ENCODE results near the gene EDN3.

EDN3 gene

DNA sequence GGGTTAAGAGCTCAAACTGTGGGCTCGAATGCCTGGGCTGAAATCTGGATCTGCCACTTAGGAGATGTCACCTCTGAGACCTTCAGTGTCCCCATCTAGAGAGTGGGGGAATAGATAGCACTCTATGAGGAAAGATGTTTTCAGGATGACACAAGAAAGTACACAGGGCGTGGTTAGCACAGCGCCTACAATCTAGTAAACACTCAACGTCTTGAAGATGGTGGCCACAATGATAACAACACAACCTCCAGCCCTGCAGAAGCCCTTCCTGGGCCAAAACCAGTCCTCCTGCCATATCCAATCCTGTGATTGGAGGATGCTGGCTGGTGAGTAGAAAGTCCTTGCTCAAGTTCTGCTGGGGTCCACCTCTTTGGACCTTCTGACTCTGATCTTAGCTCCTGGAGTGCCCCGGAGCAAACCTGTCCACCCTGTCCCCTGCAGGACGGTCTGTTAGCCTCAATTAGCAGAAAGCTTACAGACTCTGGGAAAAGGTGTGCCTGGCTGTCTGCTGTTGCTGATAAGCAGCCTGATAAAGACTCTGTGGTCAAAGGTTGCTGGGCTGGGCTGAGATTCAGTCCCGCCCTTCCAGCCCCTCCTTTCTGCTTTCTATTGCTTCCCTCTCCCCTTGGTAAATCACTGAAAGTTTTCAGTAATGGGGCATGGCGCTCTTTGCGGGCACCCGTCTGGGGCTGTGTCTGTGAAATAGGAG lies 8.2 kb downstream of the EDN3 start:
- no peak for DNase-seq

DNA sequence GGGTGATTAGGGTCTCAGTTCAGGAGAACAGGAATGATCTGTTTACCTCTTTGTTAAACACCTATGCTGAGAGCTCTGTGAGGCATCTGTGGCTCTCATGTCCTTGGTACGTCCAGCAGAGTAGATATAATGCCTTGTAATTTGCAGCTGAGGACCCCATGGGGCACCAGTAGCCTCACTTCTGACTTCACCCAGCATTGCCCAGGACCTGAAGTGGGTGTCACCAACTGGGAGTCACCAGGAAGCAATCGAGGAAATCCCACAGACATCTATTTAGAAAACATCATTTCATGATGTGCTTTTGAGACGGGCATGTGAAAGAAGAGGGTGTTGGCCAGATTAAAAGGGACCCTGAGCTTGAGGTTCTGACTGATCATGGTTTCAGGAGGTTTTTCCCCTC lies 8.8 kb downstream of the EDN3 start:
- no peak for DNase-seq

DNA sequence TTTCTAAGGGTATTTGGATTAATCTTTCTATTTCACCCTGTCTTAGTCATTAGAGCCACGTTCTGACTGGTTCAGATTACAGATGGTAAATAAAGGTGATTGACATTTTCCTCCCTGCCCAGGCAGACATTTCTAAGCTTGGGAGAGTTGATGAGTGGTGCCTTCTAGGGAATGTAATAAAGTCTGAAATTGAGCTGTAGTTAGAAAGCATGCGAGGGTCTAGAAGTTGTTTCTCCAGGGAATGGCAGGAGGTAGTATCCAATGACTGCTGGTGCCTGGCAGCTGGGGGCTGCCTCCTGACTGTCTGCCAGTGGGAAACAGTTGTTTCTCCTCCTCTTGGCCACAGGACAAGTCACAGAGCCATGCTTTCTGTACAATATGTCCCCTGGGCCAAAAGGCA lies 14.6 kb downstream of the EDN3 start:
- no peak for DNase-seq

DNA sequence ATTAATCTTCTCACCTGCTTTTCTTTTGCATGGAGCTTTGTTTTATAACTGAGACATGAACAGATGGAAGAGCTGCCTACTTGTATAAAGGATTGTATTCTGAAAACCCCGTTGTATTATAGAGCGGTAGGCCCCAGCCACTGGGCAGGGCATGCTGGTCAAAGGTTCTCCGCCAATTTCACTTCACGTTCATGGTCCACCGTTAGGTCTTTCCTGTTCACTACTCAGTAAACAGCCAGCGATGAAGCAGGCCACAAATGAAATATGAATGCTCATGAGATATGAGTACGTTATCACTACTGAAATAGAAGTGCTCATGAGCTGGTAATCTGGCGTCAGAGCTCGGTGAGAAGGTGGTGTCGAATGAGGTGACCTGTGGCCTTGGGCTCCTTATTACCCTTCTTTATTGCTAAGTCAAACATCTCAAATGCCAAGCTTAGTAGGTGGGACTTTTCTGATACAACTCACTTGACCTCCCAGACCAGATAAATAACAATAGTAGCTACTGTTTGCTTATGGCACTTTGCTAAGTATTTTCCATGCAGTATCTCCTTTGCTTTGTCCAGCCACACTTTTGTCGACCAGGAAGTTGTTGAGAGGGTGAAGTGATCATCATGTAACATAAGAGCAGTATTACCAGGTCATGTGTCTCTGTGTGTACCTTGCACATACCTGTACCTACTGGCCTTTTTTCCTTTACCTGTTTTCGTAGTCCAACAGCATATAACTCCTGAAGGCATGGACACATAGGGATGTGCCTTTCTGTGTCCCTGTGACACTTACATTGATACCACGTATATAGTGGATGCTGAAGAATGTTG lies 16.7 kb downstream of the EDN3 start:
- no peak for DNase-seq

DNA sequence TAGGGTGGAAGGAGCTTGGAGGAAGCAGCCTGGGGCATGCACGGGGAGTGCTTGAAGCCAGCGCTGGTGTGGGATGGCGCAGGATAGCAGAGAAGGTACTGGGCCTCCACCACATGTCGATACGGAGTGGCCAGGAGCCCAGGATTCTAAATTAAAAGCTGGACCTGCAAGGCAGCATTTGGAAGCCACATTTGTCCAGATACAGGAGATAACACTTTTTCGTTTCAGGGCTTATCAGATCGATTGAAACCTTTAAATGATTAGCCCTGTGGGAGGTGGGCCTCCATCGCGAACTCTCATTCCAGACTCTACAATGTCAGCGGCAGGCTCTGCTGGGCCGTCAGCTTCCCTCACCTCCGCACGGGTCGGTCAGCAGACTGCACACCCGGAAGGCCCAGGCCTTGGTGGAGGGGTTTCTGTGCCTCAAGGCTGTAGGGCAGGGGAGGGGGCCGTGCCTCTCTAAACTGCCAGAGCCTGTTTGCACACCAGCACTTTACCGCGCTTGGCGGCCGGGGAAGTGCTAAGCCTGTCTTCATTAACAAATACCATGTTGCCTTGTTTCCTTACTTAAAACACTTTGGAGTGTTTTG lies 17.9 kb downstream of the EDN3 start:
- no peak for DNase-seq

DNA sequence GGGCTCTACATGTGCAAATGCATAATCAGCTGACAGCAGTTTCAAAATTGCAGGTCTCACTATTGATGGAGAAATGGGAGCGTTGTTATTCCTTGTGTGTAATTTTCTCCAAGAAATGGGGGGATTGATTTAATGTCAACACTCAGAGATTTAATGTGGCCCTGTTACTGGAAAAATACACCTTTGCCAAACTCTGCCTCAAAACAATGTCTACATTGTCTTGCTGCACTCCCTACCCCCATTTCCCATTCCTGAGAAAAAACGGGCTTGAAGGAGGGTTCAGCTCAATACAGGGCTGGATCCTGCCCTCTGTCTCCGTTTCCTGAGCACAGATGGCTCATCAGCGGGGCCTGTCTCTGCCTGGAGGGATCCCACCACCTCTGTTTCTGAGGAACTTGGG lies 18.4 kb downstream of the EDN3 start:
- no peak for DNase-seq

DNA sequence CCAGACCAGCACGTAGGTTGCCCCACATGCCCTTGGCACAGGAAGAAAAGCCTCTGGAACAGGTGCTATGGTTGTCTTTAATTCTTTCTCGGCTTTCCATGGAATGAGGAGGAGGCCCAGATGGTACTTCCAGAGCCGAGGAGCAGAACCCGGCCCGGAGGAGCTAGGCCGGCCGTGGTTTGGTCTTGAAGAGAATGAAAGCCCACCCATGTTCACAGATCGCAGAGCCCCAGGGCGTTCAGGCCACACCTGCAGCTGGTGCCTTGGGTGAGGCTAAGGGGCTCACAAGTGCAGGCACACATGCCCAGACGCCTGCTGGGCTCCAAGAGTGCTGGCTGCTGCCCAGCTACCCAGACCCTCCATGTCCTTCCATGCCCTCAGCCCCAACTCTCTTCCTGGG lies 20.0 kb downstream of the EDN3 start:
- no peak for DNase-seq

DNA sequence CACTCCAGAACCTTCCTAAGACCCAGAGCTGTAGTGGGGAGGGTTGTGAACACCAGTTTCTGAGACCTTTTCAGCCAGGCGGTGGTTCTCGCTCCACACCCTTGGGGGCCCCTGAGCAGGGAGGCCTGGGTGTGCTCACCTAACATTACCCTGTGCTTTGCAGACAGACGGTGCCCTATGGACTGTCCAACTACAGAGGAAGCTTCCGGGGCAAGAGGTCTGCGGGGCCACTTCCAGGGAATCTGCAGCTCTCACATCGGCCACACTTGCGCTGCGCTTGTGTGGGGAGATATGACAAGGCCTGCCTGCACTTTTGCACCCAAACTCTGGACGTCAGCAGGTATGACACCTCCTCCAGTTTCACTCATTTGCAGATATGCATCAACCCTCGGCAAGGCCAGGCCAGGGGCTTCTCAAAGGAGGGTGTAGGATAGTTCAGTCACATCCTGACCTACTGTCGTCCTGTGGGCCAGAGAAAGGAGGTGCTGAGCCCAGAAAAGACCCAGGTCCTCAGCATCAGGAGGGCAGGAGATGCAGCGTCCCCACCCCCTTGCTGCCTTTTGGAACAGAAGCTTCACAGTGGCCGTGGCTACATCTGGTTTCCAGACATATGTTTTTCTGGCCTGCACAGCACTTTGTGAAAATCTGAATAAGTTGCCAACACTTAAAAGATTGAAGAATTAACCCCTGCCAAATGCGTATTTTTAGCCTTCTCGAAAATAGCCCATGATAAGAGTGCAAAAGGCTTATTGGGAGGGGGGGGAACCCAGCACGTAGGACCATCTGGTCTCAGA lies 20.6 kb downstream of the EDN3 start:
- no peak for DNase-seq

DNA sequence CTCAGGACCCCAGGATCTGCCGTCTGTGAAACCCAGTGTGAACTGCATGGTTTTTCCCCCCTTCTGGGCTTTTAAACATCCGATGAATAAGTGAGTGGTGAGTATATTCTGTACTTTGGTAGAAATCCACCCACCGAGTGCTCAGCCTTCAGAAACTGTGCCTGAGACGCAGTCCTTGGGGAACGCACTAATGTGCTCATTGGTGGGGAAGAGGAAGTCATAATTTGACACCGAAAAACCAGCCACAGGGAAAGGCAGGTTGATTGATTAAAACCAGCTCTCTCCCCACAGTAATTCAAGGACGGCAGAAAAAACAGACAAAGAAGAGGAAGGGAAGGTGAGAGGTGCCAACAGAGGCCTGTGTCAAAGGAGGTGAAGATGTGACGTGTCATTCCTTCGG lies 21.7 kb downstream of the EDN3 start:
- DNase-seq = no peak

DNA sequence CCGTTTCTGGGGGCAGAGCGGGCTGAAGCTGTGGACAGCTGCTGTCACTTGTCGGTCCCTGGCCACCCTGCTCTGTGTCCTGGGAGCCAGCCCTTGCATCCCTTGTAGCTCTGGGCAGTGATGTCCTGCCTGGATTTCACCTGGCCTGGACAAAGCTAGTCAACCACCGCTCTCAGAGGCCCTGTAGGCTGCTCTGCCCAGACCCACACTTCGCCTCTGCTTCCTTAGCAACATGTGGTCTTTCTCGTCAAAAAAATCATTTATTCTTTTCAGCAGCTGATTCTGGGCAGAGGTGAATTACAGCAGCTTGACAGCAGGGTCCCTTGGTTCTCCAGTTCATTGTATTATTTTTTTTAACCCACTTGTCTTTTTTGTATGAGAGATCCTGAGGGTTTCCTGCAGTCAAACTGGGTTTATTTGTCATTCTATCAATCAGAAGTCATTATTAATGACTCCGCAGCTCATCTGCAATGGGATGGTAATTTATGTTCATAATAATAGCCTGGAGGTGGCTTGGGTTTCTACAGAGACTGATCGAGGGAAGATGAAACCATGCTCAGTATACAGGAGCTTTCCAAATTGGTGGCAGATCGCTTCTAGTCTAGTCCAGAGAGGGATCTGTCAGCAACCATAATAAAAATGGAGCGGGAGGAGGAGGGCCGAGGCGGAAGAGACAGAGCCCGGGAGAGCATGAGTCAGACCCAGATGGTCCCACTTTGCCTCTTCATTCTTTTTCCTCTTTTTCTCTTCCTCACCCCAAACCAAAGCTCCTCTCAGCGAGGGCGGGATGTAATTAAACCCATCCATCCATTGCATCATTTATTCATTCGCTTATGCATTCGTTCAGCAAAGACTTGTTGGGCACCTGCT lies 22.4 kb downstream of the EDN3 start:
- no peak for DNase-seq

DNA sequence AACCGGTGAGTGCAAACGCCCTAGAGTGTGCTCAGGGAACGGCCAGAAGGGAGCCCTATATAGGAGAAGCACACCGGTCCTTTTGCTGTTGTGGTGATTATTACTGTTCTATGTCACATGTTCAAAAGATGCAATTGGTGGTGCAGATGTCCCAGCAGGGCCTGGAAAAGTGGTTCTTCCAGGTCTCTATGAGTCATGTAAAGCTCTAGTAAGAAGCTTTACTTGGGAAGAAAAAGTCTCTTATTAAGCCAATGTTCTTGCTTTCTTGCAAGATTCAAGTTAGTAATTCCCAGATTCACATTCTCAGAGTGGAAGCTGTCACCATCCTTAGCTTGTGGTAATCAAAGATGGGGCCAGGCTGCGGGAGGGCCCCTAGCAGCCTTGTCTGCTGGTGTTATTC lies 23.3 kb downstream of the EDN3 start:
- no peak for DNase-seq

DNA sequence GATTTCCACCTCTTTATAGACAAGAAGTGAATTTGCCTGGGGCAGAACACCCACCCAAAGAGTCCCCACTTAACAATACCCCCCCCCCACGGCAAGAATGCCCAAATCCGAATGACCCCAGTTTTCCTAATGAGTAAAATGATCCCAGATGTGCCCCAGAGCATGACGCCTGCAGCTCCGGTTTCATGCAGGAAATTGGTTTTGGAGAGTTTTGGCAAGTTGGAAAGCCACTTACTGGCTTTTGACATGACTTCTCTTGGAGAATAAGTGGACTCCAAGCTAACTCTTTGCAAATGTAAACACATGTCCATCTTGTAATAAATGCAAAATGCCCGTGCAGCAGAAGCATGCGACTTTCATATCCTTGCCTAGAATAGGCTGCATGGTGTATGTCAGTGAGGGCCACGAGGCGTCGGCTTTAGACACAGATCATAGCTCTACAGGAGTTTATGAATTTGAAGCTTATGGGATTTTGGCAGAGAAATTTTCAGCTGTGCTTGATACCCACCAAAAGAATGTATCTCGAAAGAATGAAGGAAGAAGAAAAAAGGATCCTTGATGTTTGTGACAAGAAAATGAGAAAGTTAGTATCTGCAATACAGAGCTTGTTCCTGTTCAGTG lies 24.2 kb downstream of the EDN3 start:
- DNase-seq = no peak

DNA sequence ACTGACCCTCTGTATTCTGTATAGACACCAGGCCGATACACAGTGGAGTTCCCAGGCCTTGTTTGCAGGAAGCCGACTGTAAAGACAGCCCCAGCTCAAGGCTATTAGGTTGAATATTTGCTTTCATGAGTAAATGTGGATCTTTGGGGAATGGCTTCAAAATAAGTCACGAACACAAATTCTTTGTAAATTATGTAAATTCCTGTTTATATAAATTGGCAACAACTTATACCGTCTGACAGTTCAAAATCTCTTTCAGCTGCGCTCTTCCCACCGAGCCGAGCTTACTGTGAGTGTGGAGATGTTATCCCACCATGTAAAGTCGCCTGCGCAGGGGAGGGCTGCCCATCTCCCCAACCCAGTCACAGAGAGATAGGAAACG lies 24.7 kb downstream of the EDN3 start:
- DNase-seq = no peak

DNA sequence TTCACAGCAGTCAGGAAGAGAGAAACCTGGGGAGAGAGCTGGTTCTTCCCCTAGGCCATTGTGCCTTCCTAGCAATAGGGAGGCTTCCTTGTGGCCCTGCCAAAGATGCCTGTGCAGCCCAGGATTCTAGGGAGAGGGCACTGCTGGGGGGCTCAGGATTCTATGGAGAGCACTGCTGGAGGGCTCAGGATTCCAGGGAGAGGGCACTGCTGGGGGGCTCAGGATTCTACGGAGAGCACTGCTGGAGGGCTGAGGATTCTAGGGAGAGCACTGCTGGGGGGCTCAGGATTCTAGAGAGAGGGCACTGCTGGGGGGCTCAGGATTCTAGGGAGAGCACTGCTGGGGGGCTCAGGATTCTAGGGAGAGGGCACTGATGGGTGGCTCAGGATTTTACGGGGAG lies 25.8 kb downstream of the EDN3 start:
- DNase-seq = no peak

DNA sequence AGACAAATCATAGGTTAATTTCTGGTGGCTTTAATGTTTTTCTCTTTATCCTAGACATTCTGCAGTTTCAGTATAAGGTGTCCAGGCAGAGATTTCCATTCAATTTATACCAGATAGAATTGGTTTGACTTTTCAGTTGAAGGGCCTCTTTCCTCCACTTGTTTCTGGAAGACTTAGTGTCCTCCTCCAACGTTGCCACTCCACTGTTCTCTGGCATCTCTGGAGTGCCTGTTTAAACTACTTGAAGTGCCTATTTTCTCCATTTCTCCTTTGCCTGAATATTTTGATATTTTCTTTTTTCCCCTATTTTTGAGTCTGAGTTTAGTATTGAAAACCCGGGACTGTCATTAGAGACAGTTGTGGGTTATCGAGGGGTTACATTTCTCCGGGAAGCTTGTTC lies 27.7 kb downstream of the EDN3 start:
- DNase-seq = no peak

DNA sequence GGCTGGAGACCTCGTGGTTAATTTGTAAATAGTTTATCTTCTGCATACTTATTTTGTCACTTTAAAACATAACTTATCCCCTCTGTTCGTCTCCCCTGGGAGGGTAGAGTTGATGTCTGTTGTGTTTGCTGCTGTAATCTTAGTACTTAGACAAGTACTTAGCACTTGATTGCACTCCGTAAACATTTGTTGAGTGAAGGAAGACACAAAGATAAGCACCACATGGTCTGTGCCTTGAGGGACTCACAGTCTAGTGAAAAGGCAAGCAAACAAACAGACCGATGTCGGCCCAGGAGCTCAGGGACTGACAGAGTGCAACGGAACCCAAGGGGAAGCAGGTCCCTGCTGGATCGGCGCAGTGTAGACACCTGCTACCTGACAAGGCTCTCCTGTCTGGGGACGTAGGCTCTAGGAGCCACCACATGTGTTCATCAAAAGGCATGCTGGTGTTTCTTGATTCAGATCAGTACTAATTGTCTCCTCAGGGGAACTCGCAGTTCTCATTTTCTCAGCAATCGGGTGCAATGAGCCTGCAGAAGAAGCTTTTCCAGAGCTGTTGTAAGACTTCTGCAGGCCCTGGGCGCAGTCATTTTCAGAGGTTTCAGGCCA lies 31.4 kb downstream of the EDN3 start:
- DNase-seq = no peak

DNA sequence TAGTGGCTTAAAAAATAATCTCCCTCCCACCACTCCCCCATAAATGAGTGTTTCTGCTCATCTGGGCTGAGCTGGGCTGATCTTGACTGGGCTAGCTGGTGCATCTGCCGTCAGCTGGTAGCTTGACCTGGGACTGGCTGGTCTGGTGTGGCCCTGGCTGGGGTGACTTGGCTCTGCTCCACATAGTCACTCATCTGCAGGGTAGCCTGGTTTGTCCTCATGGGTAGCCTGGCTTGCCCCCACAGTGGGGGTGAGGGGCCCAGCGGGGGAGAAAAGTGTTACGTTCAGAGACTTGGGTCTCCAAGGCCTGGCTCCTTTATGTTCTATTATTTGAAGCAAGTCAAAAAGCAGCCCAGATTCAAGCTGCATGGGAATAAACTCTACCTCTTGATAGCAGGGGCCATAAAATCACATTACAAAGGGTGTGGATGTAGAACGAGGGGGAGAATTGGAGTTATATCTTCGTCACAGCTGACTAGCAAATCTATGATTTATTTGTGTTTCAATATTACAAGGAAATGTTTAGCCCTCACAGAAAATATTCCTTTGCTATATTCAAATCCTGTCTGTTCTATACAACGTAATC lies 32.9 kb downstream of the EDN3 start:
- no peak for DNase-seq

DNA sequence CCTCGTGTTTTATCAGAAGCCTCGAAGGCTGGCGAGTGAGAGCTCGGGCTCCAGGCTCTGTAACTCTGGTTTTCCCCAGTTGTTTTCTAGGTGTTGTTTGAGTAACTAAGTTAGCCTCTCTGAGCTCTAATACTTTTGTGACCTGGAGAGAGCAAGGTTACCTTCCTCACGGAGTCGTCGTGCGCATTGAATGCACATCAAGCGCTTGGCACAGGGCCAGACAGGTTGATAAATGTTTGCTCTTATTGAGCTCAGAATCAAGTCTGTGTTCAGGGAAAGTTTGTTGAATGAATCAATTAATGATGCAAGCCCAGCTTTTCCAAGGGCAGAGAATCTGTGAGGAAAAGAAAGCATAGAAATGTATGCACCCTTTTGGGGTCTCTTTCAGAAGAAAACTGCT lies 33.5 kb downstream of the EDN3 start:
- no peak for DNase-seq

DNA sequence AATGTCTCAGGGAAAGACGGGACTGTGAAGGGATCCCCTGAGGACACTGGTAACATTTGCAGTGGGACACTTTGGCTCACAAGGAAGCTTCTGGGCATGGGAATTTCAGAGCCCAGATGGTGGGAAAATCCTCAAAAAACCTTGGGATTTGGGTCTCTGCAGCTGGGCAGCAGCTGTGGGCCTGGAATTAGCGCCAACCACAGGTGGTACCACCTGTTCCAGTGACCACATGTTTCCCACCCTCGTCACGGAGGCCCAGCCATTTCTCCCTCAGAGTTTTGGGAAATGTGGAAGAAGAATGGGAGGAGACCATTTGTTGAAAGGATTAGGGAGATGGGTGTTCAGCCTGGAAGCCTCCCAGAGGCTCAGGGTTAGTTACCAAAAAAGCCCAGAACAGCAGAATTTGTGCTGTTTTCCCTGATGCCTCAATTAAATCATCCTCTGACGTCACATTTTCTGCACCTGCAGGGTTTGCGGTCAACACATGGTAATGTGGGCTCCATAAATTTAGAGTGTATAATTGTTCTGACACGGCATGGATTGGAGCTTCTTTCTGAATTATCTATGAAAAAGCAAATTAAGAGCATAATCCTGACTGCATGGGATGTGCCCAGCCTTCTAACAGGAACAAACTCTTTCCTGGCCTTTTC lies 34.4 kb downstream of the EDN3 start:
- DNase-seq = no peak

DNA sequence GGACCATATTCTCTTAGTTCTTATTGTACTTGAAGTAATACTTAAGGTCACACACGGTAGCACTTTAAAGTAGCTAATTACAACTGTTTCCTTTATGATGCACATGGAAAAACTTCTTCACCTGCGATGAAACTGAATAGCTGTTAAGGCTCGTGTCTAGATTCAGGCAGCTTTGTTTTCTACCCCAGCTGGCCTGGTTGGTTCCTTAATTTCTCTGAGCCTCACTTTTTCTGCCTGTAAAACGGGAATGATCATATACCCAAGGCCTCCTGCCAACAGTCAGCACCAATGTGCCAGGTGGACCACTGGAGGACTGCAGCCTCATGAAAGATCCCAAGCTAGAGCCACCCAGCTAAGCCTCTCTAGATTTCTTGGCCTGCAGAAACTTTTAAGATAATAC lies 35.0 kb downstream of the EDN3 start:
- no peak for DNase-seq

DNA sequence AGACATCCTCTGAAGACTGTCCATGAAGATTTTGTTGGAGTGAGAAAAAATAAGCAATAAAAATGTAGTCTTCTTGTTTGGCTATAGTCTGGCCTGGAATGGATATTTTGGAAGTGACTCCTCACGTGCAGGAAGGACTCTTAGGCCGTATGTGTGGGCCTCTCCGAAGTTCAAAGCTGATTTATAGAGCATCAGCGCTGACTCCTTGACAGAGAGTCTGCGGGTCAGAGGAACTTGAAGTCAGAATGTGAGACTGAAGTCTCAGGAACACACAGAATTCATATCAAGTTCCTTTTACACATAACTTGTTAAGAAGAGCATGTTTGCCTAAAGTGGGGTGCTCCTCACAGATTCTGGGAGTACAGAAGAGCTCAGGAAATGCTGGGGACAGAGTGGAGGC lies 36.1 kb downstream of the EDN3 start:
- DNase-seq = no peak

All from T1000 (cell line).